ENCODE results near the gene CACNA2D3.

The CACNA2D3 gene

DNA sequence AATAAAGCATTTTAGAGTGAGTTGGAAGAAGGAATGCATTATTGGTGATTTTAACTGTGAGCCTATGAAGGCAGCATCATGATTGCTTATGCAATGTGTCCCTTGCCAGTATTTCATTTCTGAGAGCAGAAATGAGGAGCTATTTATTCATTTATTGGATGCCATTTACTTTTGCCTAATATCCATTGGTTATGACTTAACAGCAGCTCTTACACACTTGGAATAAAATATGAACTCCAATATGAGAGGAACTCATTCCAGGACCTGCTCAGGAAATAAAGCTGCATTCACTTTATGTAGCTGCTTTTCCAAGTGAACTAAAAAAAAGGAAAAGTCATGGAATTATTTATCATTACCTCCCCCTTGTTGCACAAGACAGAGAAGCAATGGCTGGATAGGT, 525.4 kb downstream of the CACNA2D3 start:
- no peak for DNase-seq

GRCh38 chr3:54649551-54649950, 527.2 kb downstream of the CACNA2D3 start:
- DNase-seq = no peak

DNA sequence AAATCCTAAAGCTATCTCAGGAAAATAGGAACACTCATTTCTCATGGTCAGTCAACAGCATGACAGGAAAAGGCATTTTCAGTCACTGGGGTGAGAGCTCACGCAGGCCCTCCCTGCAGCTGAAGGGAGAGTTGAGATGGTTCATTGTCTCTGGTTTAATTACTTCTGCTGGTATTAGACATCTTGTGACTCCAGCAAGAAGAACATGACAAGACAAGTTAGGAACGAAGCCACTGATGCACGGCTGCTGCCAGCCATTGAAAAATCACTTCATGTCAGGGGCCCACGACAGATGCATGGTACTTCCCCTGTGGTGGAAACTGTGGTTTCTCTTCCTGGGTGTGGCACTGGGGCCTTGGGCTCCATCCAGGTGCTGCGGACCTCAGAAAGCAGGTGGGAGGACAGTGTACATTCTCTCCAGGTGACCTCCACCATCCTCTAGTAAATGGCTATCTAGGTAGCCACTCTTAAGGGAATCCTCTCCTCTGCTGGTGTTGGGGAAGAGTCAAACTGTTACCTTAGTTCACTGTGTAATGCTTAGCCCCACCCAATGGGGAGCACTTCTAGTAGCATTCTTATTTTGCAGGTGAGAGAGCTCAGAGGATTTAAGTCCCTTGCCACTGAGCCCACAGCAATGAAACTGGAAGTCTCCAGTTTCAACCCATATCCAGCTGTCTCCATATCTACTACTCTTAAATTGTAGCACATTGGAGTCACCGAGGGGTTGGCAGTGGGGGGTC, 531.3 kb downstream of the CACNA2D3 start:
- DNase-seq = no peak

DNA sequence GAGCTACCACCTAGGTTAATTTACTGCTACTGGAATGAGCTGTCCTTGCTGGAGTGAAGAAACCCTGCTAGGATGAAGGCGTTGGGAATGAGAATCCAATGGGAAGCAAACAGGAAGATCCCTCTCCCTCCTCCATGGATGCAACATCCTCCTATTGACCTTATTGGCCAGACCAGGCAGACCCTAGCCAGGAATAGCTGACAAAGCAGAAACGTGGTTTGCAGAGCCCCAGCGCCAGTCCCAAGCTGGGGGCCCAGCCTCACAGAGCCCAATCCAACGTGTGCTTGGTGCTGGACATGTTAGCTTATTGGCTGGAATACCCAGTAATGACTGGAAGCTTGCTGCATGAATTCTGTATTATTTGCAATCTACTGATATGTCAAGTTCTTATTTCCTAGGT, 532.4 kb downstream of the CACNA2D3 start:
- no peak for DNase-seq

DNA sequence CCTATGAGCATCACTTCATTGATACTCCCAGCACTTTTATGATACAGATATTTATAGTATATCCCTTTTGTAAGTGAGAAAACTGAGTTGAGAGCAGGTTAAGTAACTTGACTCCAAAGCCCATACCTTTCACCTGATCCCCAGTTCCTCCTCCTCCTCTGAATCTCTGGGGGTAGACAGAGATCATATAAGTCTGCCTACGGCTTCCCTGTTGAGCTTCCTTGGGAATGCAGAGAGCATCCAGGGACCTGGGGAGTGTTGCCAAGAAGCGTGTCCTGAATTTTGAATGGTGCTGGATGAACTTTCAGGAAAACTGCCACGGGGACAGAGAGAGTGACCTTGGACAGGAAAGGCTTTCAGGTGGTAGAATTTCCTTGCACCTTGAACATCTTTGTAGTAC, 537.0 kb downstream of the CACNA2D3 start:
- no peak for DNase-seq

DNA sequence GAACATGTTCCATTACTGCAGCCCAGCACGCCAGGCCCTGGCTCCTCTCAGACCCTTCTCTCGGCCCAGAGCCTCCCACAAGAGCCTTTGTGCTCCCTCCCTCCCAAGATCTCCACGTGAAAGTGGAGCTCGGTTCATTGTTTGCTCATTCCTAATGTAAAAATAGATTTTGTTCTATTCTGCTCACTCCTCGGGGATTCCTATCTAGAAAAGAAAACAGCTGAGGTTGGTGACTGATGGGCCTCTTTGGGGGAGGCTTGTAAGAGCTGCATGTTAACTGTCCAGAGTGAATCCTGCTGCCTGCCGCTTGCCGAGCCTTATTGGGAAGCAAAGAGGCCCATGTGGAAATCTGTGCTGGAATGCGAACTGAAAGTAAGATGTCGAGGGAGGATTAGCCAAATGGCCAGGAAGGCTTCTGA, 538.4 kb downstream of the CACNA2D3 start:
- no peak for DNase-seq

GRCh38 chr3:54661151-54661550, 538.8 kb downstream of the CACNA2D3 start:
- no peak for DNase-seq

GRCh38 chr3:54663501-54664011, 541.2 kb downstream of the CACNA2D3 start:
- no peak for DNase-seq

DNA sequence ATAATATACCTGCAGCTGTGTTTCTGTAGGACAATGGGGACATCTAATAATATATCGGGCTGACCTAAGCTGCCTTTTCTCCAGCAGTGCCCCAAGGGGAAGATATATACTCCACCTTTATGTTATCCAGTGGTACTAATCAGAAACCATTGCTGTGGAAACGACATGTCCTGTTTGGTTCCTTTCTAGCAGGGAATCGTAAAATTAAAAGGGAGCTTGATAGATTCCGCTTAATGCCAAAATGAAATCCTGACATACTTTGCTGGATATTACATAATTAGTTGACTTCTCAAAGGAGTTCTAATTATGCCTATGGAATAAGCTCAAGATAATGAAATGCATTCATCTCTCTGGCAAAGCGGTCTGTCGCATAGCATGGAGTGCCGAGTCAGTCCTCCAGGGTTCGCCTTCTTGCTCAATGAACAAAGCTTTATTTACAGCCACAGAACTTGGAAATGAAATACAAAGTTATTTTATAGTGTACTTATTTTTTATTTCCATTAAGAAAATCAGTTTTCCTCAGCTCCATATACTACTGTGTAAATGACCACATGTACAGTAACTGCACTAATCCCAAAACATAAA, 542.8 kb downstream of the CACNA2D3 start:
- no peak for DNase-seq

GRCh38 chr3:54668236-54668635, 545.9 kb downstream of the CACNA2D3 start:
- no peak for DNase-seq

DNA sequence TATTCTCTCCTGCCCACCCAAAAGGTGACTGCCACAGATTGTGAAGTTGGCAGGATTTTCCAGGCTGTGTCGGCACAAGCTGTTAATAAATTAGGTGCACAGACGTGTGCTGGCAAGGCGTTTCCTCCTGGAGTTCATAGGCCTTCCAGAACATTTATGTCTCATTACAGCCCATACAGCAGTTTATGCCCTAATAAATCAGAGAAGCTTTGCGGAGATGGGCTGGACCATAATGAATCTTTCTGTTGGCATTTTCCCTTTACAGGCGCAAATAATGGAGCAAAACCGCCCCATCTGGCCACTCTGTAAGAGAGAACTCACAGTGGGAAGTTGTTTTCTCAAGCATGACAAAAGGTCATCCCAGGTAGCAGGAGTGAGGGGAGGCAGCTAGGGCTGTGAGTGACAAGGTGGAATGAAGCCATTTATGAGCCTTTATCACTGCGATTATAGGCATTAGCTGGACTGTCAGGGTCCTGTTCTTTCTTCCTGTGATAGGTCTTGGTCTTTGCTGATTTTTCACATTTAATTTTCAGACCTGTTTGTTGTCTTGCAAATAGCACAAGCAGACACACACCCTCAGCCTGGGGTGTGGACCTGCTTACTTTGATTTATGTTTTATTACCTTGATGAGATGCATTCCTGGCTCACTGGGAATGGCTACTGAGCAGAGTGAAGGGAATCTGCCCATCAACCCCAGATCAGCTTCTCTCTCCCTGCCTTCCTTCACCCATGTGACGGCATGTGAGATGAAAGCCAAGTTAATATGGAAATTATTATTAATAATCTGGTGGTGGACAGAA, 548.0 kb downstream of the CACNA2D3 start:
- no peak for DNase-seq

DNA sequence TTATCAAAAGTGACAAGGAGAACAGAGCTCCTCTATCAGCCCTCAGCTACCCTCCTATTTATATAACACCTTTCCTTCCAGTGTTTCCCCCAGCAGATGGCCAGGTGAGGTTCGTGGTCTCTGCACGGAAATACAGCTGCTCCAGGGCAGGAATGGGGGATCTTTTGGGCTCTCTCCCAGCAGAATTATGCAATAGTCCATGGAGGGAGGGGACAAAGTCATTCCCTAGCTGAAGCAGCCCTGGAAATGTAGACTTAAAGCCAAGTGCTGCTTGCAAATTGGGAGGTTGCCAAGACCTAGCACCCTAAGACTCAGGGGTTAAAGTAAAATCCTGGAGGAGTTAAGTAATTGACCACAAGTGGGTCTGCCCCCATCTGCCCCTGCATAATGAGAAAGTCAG, 549.2 kb downstream of the CACNA2D3 start:
- no peak for DNase-seq

DNA sequence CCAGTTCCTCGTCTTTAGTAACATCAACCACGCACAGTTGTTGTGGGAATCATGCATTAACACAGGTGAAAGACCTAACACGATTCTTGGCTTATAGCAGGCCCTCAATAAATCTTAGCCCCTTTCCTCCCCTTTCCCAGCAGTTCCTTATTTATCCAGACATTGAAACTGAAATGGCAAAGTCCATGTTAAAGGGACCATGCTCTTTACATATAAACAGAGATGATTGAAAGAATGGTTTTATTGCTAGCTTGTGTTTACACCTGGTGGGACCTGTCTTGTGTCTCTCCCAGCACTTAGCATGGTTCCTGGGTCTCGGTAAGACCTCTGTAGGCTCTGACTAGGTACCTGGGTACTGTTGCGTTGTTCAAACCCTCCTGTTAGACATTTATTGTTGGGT, 553.7 kb downstream of the CACNA2D3 start:
- no peak for DNase-seq

DNA sequence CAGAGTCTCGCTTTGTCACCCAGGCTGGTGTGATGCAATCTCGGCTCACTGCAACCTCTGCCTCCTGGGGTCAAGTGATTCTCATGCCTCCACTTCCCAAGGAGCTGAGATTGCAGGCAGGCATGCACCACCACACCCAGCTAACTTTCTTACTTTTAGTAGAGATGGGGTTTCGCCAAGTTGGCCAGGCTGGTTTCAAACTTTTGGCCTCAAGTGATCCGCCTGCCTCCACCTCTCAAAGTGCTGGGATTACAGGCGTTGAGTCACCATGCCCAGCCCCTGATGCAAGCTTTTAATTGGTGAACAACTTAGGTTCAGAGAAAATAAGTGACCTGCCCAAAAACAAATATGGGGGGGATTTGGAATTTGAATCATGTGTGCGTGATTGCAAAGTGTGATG, 559.4 kb downstream of the CACNA2D3 start:
- DNase-seq = no peak

GRCh38 chr3:54685213-54685612, 562.9 kb downstream of the CACNA2D3 start:
- DNase-seq = no peak

GRCh38 chr3:54691289-54691771, 569.0 kb downstream of the CACNA2D3 start:
- no peak for DNase-seq

GRCh38 chr3:54696313-54696712, 574.0 kb downstream of the CACNA2D3 start:
- DNase-seq = no peak

- no peak for DNase-seq
These were observed 575.7 kb downstream of the CACNA2D3 start for GRCh38 chr3:54698054-54698453.

DNA sequence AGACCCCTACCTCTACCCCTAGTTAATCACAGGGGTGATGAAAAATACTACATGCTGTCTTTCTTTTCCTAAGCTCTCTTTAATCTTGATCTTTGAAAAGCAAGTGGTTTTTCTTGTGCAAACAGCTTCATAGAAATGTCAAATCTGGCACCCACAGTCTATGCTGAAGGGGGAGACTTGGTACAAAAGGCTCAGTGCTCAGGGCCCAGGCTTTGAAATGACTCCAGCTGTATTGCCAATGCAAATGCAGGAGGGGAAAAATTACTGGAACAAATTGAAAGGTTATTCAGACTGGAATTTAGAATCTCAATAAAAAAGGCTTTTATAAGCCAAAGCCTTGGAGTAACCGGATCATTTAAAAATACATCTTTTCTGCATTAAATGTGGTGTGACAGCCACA, 581.6 kb downstream of the CACNA2D3 start:
- no peak for DNase-seq

DNA sequence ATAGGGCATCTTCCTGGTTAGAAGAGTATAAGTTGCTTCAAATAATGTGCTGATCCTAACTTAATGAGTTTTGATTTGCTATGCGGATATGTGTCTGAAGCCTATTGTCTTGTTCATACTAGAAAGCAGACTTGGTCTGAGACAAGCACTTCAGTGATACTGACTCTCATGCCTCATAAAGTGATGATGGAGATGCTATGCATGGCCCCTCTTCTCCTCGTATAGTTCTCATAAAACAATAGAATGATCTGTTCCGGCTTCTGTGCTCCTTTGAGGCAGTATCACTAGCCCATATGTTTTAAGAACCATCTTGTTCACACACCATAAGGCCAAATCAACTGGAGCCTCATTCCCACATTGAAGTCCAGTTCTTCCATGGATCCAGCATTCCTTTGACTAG, 583.4 kb downstream of the CACNA2D3 start:
- no peak for DNase-seq

- no peak for DNase-seq
These were observed 584.4 kb downstream of the CACNA2D3 start for GRCh38 chr3:54706738-54707137.

DNA sequence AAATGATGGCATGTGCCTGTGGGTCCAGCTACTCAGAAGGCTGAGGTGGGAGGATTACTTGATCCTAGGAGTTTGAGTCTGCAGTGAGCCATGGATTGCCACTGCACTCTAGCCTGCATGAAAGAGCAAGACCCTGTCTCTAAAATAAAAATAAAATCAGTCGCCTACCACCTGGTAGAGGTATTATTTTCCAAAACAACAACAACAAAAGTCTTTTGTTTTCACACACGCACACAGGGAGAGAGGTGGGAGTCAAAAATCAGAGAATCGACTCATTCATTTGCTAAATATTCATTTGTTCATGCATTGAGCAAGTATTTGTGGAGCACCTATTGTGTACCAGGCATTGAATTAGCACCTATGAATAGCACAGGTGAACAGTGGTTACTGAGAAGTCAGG, 587.4 kb downstream of the CACNA2D3 start:
- DNase-seq = no peak

DNA sequence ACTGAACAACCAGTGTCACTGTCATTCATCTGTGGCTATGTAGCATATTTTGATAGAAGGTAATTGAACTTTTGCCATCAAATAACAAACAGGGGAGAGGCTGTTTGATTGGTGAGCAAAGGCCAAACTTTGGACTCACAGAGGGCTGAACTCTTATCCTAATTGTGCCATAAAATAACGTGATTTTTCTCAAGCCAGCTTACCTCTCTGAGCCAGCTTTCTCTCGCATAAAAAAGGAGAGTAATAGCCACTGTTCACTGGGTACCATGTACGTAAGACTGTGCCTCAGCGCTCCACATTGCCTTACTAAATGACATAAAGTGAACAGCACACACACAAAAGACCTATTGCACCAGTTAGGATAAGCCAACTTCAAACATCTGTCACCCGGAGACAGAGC, 588.6 kb downstream of the CACNA2D3 start:
- no peak for DNase-seq

DNA sequence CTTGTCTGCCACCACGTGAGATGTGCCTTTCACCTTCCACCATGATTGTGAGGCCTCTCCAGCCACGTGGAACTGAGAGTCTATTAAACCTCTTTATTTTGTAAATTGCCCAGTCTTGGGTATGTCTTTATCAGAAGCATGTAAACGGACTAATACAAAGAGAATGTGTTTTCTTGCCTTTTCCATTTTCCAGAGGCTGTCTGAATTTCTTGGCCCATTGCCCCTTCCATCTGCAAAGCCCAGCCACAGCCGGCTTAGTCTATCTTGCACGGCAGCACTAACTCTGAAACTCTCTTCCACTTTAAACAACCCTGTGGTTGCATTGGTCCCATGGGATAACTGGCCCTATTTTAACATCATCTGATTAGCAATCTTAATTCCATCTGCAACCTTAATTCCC, 590.2 kb downstream of the CACNA2D3 start:
- DNase-seq = no peak
